GM21447 (cell line): ENCODE results near the gene PSEN1.

Source experiments
- ATAC-seq: cut with Tn5 transposase; IDR thresholded peaks from one replicate; pipeline ENCODE4 v1.9.1; 2021; ENCODE audit not compliant: unreplicated experiment

The PSEN1 gene

GRCh38 chr14:73216030-73216429 is 79.7 kb downstream of the PSEN1 start:
- ATAC-seq = no peak

- no peak for ATAC-seq
Observed at GRCh38 chr14:73217411-73217810, 81.1 kb downstream of the PSEN1 start.

GRCh38 chr14:73220061-73220460 is 83.8 kb downstream of the PSEN1 start:
- ATAC-seq = no peak

GRCh38 chr14:73220634-73221033 is 84.3 kb downstream of the PSEN1 start:
- no peak for ATAC-seq

GRCh38 chr14:73221945-73222344 is 85.6 kb downstream of the PSEN1 start:
- ATAC-seq = no peak

- peak; percentile 59 for ATAC-seq
Observed at GRCh38 chr14:73223049-73223448, 86.7 kb downstream of the PSEN1 start.

GRCh38 chr14:73225496-73225895 is 89.2 kb downstream of the PSEN1 start:
- ATAC-seq = no peak

- ATAC-seq = no peak
Observed at GRCh38 chr14:73227812-73228781, 91.8 kb downstream of the PSEN1 start.

GRCh38 chr14:73230051-73230450 is 93.7 kb downstream of the PSEN1 start:
- ATAC-seq = no peak

- ATAC-seq = no peak
Observed at GRCh38 chr14:73231981-73232851, 95.9 kb downstream of the PSEN1 start.

GRCh38 chr14:73232984-73233383 is 96.7 kb downstream of the PSEN1 start:
- no peak for ATAC-seq

- no peak for ATAC-seq
Observed at GRCh38 chr14:73233564-73233963, 97.3 kb downstream of the PSEN1 start.

- ATAC-seq = no peak
Observed at GRCh38 chr14:73234029-73234428, 97.7 kb downstream of the PSEN1 start.

GRCh38 chr14:73234586-73235394 is 98.5 kb downstream of the PSEN1 start:
- no peak for ATAC-seq

GRCh38 chr14:73235531-73236155 is 99.3 kb downstream of the PSEN1 start:
- no peak for ATAC-seq

- no peak for ATAC-seq
Observed at GRCh38 chr14:73236157-73236556, 99.8 kb downstream of the PSEN1 start.

- ATAC-seq = no peak
Observed at GRCh38 chr14:73236752-73237218, 100.5 kb downstream of the PSEN1 start.

GRCh38 chr14:73237219-73237785 is 101.0 kb downstream of the PSEN1 start, which contains the start of gene PAPLN:
Gene PAPLN (plus strand): TSS chr14:73237506. CDS start chr14:73239779, 2,273 bp downstream.
- no peak for ATAC-seq

- no peak for ATAC-seq
Observed at GRCh38 chr14:73237786-73238423, 101.6 kb downstream of the PSEN1 start.
